ENCODE measurements around the gene CENPE.

DNA sequence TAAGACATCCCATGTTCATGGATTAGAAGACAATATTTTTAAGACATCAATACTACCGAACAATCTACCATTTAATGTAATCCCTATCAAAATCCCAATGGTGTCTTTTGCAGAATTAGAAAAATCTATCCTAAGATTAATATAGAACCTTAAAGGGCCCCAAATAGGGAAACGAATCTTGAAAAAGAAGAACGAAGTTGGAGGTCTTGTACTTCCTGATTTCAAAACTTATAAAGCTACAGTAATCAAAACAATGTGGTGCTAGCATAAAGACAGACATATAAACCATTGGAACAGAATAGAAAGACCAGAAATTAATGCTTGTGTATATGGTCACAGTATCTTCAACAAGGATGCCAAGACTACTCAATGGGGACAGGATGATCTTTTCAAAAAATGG lies 42.0 kb downstream of the CENPE start:
- TF ChIP-seq, protein P1, sequence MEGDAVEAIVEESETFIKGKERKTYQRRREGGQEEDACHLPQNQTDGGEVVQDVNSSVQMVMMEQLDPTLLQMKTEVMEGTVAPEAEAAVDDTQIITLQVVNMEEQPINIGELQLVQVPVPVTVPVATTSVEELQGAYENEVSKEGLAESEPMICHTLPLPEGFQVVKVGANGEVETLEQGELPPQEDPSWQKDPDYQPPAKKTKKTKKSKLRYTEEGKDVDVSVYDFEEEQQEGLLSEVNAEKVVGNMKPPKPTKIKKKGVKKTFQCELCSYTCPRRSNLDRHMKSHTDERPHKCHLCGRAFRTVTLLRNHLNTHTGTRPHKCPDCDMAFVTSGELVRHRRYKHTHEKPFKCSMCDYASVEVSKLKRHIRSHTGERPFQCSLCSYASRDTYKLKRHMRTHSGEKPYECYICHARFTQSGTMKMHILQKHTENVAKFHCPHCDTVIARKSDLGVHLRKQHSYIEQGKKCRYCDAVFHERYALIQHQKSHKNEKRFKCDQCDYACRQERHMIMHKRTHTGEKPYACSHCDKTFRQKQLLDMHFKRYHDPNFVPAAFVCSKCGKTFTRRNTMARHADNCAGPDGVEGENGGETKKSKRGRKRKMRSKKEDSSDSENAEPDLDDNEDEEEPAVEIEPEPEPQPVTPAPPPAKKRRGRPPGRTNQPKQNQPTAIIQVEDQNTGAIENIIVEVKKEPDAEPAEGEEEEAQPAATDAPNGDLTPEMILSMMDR (conservative IDR thresholded peaks at IDR 0.05 in 1 of 2, IDR thresholded peaks at IDR 0.05 in 1 of 2; ENCODE audit: extremely low read depth in 1 of 2, insufficient read depth in 1 of 2, low read depth in 1 of 2, low read length in 2 of 2), result no peak
- no peak for TF ChIP-seq EZH2 (IDR thresholded peaks at IDR 0.05; ENCODE audit: borderline replicate concordance, low read length)
